HUES6 (cell line): ENCODE measurements around the gene TP53TG5.
A peak's percentile ranks its signal among the peaks of the same experiment; 100 is the strongest.

ENCODE experiments used
- H3K27ac ChIP-seq: 2 replicates; pipeline ENCODE4 v1.7.0; 2013; ENCODE audit warnings: low read depth, mild to moderate bottlenecking, low read length, inconsistent platforms
- H3K27me3 ChIP-seq: 2 replicates; pipeline ENCODE4 v1.6.1; 2013; ENCODE audit warnings: low read length; ENCODE audit not compliant: control insufficient read depth, insufficient read depth
- H3K36me3 ChIP-seq: 2 replicates; pipeline ENCODE4 v1.6.1; 2013; ENCODE audit warnings: low read length; ENCODE audit not compliant: control insufficient read depth, insufficient read depth
- H3K4me1 ChIP-seq: 2 replicates; pipeline ENCODE4 v1.6.1; 2013; ENCODE audit warnings: low read length; ENCODE audit not compliant: control insufficient read depth, insufficient read depth
- H3K4me3 ChIP-seq: 2 replicates; pipeline ENCODE4 v1.5.1; 2013; ENCODE audit warnings: low read depth, low read length
- H3K9ac ChIP-seq: one replicate; pipeline ENCODE4 v1.6.1; 2013; ENCODE audit warnings: mild to moderate bottlenecking, low read length
- H3K9me3 ChIP-seq: 2 replicates; pipeline ENCODE4 v1.6.1; 2013; ENCODE audit warnings: low read depth, low read length; ENCODE audit not compliant: control insufficient read depth, insufficient read depth

The TP53TG5 gene

GRCh38 chr20:45337367-45338120, 40.6 kb downstream of the TP53TG5 start:
- Histone ChIP-seq H3K4me3 (no peak overlapping the region), H3K36me3 (peaks cover 15% of the 10 kb centered on the region; the same call in 1 of the 2 replicates), H3K27ac (peak overlapping the region; percentile 50; the same call in 1 of the 2 replicates), H3K9me3 (no peaks in the 10 kb centered on the region), H3K9ac (peak overlapping the region; percentile 8), H3K4me1 (peaks cover 57% of the 10 kb centered on the region), H3K27me3 (no peaks in the 10 kb centered on the region)

- H3K4me1 ChIP-seq: peaks cover 51% of the 10 kb centered on the region
- H3K9ac ChIP-seq: no peak overlapping the region
Observed at GRCh38 chr20:45336530-45337366, 41.4 kb downstream of the TP53TG5 start.

GRCh38 chr20:45330476-45330875, 47.6 kb downstream of the TP53TG5 start:
- Histone ChIP-seq H3K27me3 (no peaks in the 10 kb centered on the region), H3K27ac (no peak overlapping the region), H3K9me3 (no peaks in the 10 kb centered on the region), H3K4me1 (peaks cover 3% of the 10 kb centered on the region; the same call in 1 of the 2 replicates), H3K9ac (no peak overlapping the region), H3K36me3 (peaks cover 73% of the 10 kb centered on the region), H3K4me3 (no peak overlapping the region)

More at GRCh38 chr20:45336530-45337366, 41.4 kb downstream of the TP53TG5 start:
- Histone ChIP-seq H3K27me3 (no peaks in the 10 kb centered on the region), H3K27ac (no peak overlapping the region; the same call in 1 of the 2 replicates), H3K4me3 (no peak overlapping the region), H3K36me3 (peaks cover 21% of the 10 kb centered on the region), H3K9me3 (no peaks in the 10 kb centered on the region)

GRCh38 chr20:45329497-45330319, 48.4 kb downstream of the TP53TG5 start:
- Histone ChIP-seq H3K9ac (no peak overlapping the region), H3K4me1 (peaks cover 5% of the 10 kb centered on the region; the same call in 1 of the 2 replicates), H3K4me3 (no peak overlapping the region), H3K36me3 (peaks cover 72% of the 10 kb centered on the region), H3K27me3 (no peaks in the 10 kb centered on the region), H3K9me3 (no peaks in the 10 kb centered on the region), H3K27ac (no peak overlapping the region)

- H3K36me3 ChIP-seq: peaks cover 70% of the 10 kb centered on the region
- no peak overlapping the region for H3K4me3 ChIP-seq
- no peaks in the 10 kb centered on the region for H3K27me3 ChIP-seq
- H3K4me1 ChIP-seq: peaks cover 5% of the 10 kb centered on the region; the same call in 1 of the 2 replicates
- no peaks in the 10 kb centered on the region for H3K9me3 ChIP-seq
- no peak overlapping the region for H3K27ac ChIP-seq
- H3K9ac ChIP-seq: no peak overlapping the region
Observed at GRCh38 chr20:45328451-45328850, 49.7 kb downstream of the TP53TG5 start.

GRCh38 chr20:45325371-45325770, 52.8 kb downstream of the TP53TG5 start:
- H3K36me3 ChIP-seq: peaks cover 45% of the 10 kb centered on the region
- H3K9me3 ChIP-seq: no peaks in the 10 kb centered on the region
- no peak overlapping the region for H3K9ac ChIP-seq
- H3K4me3 ChIP-seq: no peak overlapping the region
- H3K27ac ChIP-seq: no peak overlapping the region
- peaks cover 5% of the 10 kb centered on the region; the same call in 1 of the 2 replicates for H3K4me1 ChIP-seq
- no peaks in the 10 kb centered on the region for H3K27me3 ChIP-seq

- no peak overlapping the region for H3K9ac ChIP-seq
- no peak overlapping the region for H3K27ac ChIP-seq
- peaks cover 5% of the 10 kb centered on the region; the same call in 1 of the 2 replicates for H3K4me1 ChIP-seq
- no peaks in the 10 kb centered on the region for H3K27me3 ChIP-seq
- no peak overlapping the region for H3K4me3 ChIP-seq
- H3K36me3 ChIP-seq: peaks cover 28% of the 10 kb centered on the region
- no peaks in the 10 kb centered on the region for H3K9me3 ChIP-seq
Observed at GRCh38 chr20:45323731-45324130, 54.4 kb downstream of the TP53TG5 start.

- peaks cover 5% of the 10 kb centered on the region; the same call in 1 of the 2 replicates for H3K4me1 ChIP-seq
- no peaks in the 10 kb centered on the region for H3K27me3 ChIP-seq
- H3K27ac ChIP-seq: no peak overlapping the region
- no peak overlapping the region for H3K4me3 ChIP-seq
- H3K9me3 ChIP-seq: no peaks in the 10 kb centered on the region
- H3K9ac ChIP-seq: no peak overlapping the region
- H3K36me3 ChIP-seq: peaks cover 21% of the 10 kb centered on the region
Observed at GRCh38 chr20:45322952-45323383, 55.2 kb downstream of the TP53TG5 start.
